GM20000 (cell line): ENCODE results near the gene DYNLL2.

ENCODE experiments used
- DNase-seq: peaks from one replicate; pipeline ENCODE4 v3.0.0; 2012; ENCODE audit warnings: low spot score
- TF ChIP-seq, protein P1 (sequence below): IDR thresholded peaks from 2 replicates; pipeline ENCODE4 v1.5.1; 2012; ENCODE audit warnings: mild to moderate bottlenecking, control low read depth; ENCODE audit errors: extremely low read depth, missing control alignments

DYNLL2 gene

GRCh38 chr17:58111676-58112075 is 28.5 kb downstream of the DYNLL2 start:
- TF ChIP-seq, protein P1, sequence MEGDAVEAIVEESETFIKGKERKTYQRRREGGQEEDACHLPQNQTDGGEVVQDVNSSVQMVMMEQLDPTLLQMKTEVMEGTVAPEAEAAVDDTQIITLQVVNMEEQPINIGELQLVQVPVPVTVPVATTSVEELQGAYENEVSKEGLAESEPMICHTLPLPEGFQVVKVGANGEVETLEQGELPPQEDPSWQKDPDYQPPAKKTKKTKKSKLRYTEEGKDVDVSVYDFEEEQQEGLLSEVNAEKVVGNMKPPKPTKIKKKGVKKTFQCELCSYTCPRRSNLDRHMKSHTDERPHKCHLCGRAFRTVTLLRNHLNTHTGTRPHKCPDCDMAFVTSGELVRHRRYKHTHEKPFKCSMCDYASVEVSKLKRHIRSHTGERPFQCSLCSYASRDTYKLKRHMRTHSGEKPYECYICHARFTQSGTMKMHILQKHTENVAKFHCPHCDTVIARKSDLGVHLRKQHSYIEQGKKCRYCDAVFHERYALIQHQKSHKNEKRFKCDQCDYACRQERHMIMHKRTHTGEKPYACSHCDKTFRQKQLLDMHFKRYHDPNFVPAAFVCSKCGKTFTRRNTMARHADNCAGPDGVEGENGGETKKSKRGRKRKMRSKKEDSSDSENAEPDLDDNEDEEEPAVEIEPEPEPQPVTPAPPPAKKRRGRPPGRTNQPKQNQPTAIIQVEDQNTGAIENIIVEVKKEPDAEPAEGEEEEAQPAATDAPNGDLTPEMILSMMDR: no peak
- no peak for DNase-seq

- DNase-seq: peak; percentile 69
- TF ChIP-seq, protein P1: peak; percentile 81
These were observed 29.9 kb downstream of the DYNLL2 start for GRCh38 chr17:58112970-58113631.

DNA sequence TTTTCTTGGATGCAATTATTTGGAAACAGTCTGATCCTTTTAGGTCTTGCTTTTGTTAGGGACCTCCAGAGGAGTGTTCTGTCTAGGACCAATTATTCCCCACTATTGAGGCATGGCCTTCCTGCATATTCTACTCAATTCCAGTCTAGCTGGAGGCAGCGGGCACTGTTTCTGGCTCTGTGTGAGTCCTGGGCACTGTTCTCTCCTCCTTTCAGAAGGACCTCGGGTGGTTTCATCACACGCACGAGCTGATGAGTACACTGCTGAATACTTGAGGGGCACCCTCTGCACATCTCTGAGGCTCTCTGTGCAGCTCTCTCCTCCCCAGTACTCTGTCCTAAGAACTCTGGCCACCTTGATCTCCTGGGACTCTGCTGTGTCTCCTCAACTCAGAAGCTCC is 30.7 kb downstream of the DYNLL2 start:
- no peak for DNase-seq
- TF ChIP-seq, protein P1: no peak

DNA sequence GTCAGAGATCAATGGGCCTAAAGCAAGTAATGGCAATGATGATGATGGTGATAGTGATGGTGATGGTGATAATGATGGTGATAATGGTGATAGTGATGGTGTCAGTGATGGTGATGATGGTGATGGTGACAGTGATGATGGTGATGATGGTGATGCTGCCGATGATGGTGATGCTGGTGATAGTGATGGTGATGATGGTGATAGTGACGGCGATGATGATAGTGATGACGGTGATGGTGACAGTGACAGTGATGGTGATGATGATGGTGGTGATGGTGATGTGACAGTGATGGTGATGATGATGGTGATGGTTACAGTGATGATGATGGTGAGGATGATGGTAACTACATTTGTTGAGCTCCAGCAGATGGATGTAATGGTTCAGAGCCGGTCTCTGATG is 34.2 kb downstream of the DYNLL2 start:
- no peak for DNase-seq
- TF ChIP-seq, protein P1: no peak

GRCh38 chr17:58119491-58119890 is 36.3 kb downstream of the DYNLL2 start:
- DNase-seq: no peak

GRCh38 chr17:58120195-58120822 is 37.1 kb downstream of the DYNLL2 start:
- TF ChIP-seq, protein P1: no peak
- DNase-seq: peak; percentile 39

More at GRCh38 chr17:58119491-58119890, 36.3 kb downstream of the DYNLL2 start:
- TF ChIP-seq, protein P1: no peak

DNA sequence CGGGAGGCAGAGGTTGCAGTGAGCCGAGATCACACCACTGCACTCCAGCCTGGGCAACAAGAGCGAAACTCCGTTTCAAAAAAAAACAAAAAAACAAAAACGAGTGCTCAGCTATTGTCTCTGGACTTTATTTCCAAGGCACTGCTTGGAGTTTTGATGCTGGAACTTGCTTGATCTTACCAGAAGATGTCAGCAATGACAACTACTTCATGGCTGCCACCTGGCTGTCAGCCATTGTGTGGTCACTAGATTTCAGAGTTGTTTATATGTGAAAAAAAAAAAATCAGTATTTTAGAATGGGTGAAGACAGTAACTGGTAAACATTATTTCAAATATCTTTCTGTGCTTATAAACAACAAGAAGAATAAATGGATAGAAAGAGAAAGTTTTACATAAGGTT is 38.7 kb downstream of the DYNLL2 start:
- TF ChIP-seq, protein P1: peak; percentile 11
- DNase-seq: no peak
